BLaER1 (cell line): ENCODE measurements around the gene PTPRN2.

Source experiments
- H3K27ac ChIP-seq: shearing (Covaris generic); formaldehyde crosslinking; 2 replicates; pipeline ENCODE4 v1.8.1; 2022
- H3K27me3 ChIP-seq: shearing (Covaris generic); formaldehyde crosslinking; 2 replicates; pipeline ENCODE4 v1.8.1; 2022
- H3K36me3 ChIP-seq: shearing (Covaris generic); formaldehyde crosslinking; 2 replicates; pipeline ENCODE4 v1.8.1; 2022
- H3K4me1 ChIP-seq: shearing (Covaris generic); formaldehyde crosslinking; 2 replicates; pipeline ENCODE4 v1.8.1; 2022
- H3K4me2 ChIP-seq: shearing (Covaris generic); formaldehyde crosslinking; 2 replicates; pipeline ENCODE4 v1.8.1; 2022
- H3K4me3 ChIP-seq: shearing (Covaris generic); formaldehyde crosslinking; 2 replicates; pipeline ENCODE4 v1.8.1; 2022
- H3K9ac ChIP-seq: shearing (Covaris generic); formaldehyde crosslinking; 2 replicates; pipeline ENCODE4 v1.8.1; 2022
- H3K9me3 ChIP-seq: shearing (Covaris generic); formaldehyde crosslinking; 2 replicates; pipeline ENCODE4 v1.8.1; 2022
- H4K20me1 ChIP-seq: shearing (Covaris generic); formaldehyde crosslinking; 2 replicates; pipeline ENCODE4 v1.8.1; 2022
- Cebpa-rat ChIP-seq: shearing (Covaris generic); IDR thresholded peaks from 2 replicates; pipeline ENCODE4 v1.8.1; 2022

Gene PTPRN2

DNA sequence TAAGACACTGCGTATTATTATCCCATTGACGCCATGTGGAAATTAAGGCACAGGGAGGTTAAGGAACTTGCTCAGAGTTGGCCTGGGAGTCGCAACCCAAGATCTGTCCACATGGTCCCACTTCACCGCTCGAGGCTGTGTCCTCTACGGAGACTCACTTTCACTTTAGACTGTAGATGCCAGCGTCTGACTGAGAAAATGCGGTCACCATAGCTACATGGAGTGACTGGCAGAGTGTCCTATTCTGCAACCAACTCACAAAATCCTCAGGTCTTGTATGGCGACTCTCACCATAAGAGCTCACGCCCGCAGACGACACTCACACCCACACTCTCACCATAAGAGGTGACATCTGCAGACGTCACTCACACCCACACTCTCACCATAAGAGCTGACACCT, 257.9 kb downstream of the PTPRN2 start:
- Histone ChIP-seq H3K9me3 (peaks cover 31% of the 10 kb centered on the region), H3K9ac (no peak overlapping the region)

DNA sequence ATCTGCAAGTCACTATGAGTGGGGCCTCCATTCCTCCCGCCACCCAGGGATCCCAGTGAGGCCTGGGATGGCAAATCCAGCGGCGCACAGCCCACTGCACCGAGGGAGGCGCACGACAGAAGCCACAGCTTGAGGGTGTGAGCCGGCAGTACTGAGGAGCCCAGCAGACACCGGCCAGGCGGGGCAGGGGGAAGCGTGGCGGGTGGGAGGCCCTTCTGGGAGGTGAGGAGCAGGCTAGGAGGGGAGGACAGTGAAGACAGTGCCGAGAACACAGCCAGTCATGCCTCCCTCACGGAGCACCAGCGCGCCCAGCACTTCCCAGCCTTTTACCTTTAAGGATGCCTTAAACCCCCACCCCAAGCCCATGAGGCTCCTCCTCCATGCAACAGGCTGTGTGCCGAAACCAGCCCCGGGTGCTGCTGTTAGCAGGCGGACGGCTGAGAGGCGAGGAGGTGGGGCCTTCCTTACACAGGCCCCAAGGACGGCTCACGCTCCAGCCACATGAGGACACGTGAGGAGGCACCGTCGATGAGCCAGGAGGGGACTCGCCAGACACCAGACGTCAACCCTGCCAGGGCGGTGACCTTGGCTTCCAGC, 258.5 kb downstream of the PTPRN2 start:
- Histone ChIP-seq H4K20me1 (no peaks in the 10 kb centered on the region), H3K27me3 (no peaks in the 10 kb centered on the region), H3K27ac (peak overlapping the region; percentile 38; the same call in 1 of the 2 replicates), H3K36me3 (no peaks in the 10 kb centered on the region), H3K9ac (peak overlapping the region; percentile 21; the same call in 1 of the 2 replicates), H3K4me1 (peaks cover 25% of the 10 kb centered on the region), H3K4me2 (peak overlapping the region; percentile 85), H3K9me3 (peaks cover 31% of the 10 kb centered on the region), H3K4me3 (no peak overlapping the region)
- TF ChIP-seq Cebpa-rat: no peak

More for the DNA sequence above, 257.9 kb downstream of the PTPRN2 start:
- H3K27me3 ChIP-seq: no peaks in the 10 kb centered on the region
- no peak for TF ChIP-seq Cebpa-rat
- no peak overlapping the region for H3K4me3 ChIP-seq
- no peaks in the 10 kb centered on the region for H4K20me1 ChIP-seq
- no peak overlapping the region for H3K27ac ChIP-seq
- H3K4me1 ChIP-seq: peaks cover 25% of the 10 kb centered on the region
- H3K4me2 ChIP-seq: no peak overlapping the region
- no peaks in the 10 kb centered on the region for H3K36me3 ChIP-seq

- Histone ChIP-seq H3K27ac (peak overlapping the region; percentile 38; the same call in 1 of the 2 replicates), H3K4me2 (peak overlapping the region; percentile 85), H3K4me3 (peak overlapping the region; percentile 22; the same call in 1 of the 2 replicates), H4K20me1 (no peaks in the 10 kb centered on the region), H3K9ac (peak overlapping the region; percentile 21; the same call in 1 of the 2 replicates), H3K9me3 (peaks cover 29% of the 10 kb centered on the region), H3K36me3 (no peaks in the 10 kb centered on the region), H3K27me3 (no peaks in the 10 kb centered on the region), H3K4me1 (peaks cover 25% of the 10 kb centered on the region)
- no peak for TF ChIP-seq Cebpa-rat
Observed at GRCh38 chr7:158328376-158329013, 259.1 kb downstream of the PTPRN2 start.

GRCh38 chr7:158327571-158328180, 259.9 kb downstream of the PTPRN2 start:
- no peaks in the 10 kb centered on the region for H3K36me3 ChIP-seq
- H3K27me3 ChIP-seq: no peaks in the 10 kb centered on the region
- peak overlapping the region; percentile 38; the same call in 1 of the 2 replicates for H3K27ac ChIP-seq
- peaks cover 21% of the 10 kb centered on the region for H3K9me3 ChIP-seq
- TF ChIP-seq Cebpa-rat: no peak
- H3K9ac ChIP-seq: peak overlapping the region; percentile 21; the same call in 1 of the 2 replicates
- peak overlapping the region; percentile 85 for H3K4me2 ChIP-seq
- 0 out of 2 replicates have a peak overlapping the region, but pooled peaks have one; percentile 22 for H3K4me3 ChIP-seq
- H3K4me1 ChIP-seq: peaks cover 32% of the 10 kb centered on the region
- H4K20me1 ChIP-seq: no peaks in the 10 kb centered on the region

DNA sequence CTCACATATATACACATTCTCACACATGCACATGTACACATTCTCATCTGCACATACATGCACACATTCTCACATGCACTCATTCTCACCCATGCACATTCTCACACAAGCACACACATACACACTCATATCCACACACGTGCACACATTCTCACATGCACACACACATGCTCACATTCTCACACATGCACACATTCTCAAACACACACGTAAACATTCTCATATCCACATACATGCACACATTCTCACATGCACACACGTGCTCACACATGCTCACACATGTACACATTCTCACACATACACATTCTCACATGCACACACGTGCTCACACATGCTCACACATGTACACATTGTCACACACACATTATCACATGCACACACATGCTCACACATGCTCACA, 260.6 kb downstream of the PTPRN2 start:
- TF ChIP-seq Cebpa-rat: no peak
- Histone ChIP-seq H3K4me1 (peaks cover 39% of the 10 kb centered on the region), H3K4me2 (no peak overlapping the region), H3K27ac (no peak overlapping the region), H3K36me3 (no peaks in the 10 kb centered on the region), H4K20me1 (no peaks in the 10 kb centered on the region), H3K9ac (no peak overlapping the region), H3K4me3 (no peak overlapping the region), H3K9me3 (peaks cover 14% of the 10 kb centered on the region), H3K27me3 (no peaks in the 10 kb centered on the region)

DNA sequence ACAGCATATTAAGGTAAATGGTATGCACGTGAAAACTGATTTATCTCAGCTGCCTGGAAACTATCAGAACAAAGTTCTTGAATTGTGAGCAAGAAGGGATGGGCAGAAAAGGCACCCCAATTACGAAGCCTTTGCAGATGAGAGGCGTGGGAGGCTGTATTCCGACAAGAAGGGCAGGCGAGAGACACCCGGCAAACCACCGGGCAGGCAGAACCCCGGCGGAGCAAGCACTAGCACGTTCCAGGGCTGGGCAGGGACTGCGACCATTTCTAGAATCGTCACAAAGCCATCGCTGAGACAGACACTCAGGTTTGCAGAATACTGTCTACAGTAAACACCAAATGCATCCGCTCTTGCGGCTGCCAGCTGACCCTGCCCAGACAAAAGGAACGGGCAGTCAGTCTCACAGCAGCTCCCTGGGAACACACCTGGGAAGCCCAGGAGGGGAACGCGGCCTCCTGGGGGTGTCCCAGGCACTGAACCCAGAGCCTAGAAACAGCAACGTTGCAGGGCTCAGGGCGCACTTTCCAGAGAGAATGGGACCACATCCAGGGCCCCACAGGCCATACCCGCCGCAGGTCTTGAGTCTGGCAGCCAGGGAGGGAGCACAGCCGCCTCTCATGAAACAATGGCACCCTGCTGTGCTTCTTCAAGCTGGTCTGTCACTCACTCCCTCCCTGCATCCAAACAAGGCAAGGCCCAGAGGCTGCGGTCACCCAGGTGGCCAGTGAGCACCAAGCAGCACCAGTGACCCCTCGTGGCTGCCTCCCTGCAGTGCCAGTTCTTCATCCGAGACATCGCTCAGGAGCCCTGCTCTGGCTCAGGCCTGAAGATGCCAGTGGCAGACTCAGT, 261.9 kb downstream of the PTPRN2 start:
- Histone ChIP-seq H4K20me1 (no peaks in the 10 kb centered on the region), H3K9me3 (peaks cover 2% of the 10 kb centered on the region; the same call in 1 of the 2 replicates), H3K9ac (no peak overlapping the region), H3K36me3 (no peaks in the 10 kb centered on the region), H3K4me2 (no peak overlapping the region), H3K27me3 (no peaks in the 10 kb centered on the region), H3K4me1 (peaks cover 42% of the 10 kb centered on the region), H3K27ac (no peak overlapping the region), H3K4me3 (no peak overlapping the region)
- TF ChIP-seq Cebpa-rat: no peak

- Histone ChIP-seq H3K36me3 (no peaks in the 10 kb centered on the region), H3K4me3 (no peak overlapping the region), H3K9ac (no peak overlapping the region), H3K9me3 (no peaks in the 10 kb centered on the region; the same call in 1 of the 2 replicates), H3K4me2 (no peak overlapping the region), H3K4me1 (peaks cover 42% of the 10 kb centered on the region), H3K27ac (no peak overlapping the region; the same call in 1 of the 2 replicates), H4K20me1 (no peaks in the 10 kb centered on the region), H3K27me3 (no peaks in the 10 kb centered on the region)
- TF ChIP-seq Cebpa-rat: no peak
Observed at GRCh38 chr7:158324397-158325360, 262.9 kb downstream of the PTPRN2 start.

DNA sequence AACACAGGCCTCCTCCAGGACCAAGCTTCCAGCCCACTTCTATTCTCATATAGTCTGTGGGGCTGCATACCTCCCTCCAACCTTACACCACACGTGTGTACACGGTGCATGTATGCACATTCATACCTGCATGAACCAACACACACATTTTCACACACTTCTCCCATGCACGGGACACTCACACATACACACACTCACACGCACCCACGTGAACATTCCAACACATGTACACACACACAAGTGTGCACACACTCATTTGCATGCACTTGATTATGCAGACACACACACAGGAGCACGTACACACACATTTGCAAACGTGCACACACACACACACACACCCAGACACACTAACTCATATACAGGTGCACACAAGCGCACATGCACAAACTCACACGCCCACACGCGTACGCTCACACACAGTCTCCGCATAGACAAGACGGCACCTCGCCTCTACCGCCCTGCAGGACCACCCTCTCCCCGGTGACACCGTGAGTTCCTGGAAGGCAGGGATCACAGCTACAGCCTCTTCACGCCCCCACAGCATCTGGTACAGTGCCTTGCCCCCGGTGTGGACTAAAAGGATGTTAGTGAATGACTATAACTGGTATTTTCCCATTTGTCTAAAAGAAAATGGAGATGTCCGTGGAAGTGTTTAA, 263.8 kb downstream of the PTPRN2 start:
- H3K9ac ChIP-seq: no peak overlapping the region
- no peak overlapping the region for H3K4me3 ChIP-seq
- peaks cover 34% of the 10 kb centered on the region for H3K4me1 ChIP-seq
- H3K9me3 ChIP-seq: no peaks in the 10 kb centered on the region; the same call in 1 of the 2 replicates
- no peak overlapping the region for H3K27ac ChIP-seq
- H3K36me3 ChIP-seq: no peaks in the 10 kb centered on the region
- no peak overlapping the region for H3K4me2 ChIP-seq
- H4K20me1 ChIP-seq: no peaks in the 10 kb centered on the region
- TF ChIP-seq Cebpa-rat: no peak
- no peaks in the 10 kb centered on the region for H3K27me3 ChIP-seq
